ENCODE data around the gene ANAPC1. TPM values are rescaled to one million over a fixed set of nuclear protein-coding genes. Genes with fewer than 3 reads are reported as not detected.
A peak's percentile ranks its signal among the peaks of the same experiment; 100 is the strongest.
"Not testable (repeated sequence)": the region's sequence is repeated elsewhere in the genome, so short reads cannot be mapped to it uniquely, and the experiment has no call there.

The ANAPC1 gene
- total RNA-seq, 4 donors from 2014 or later: 28.9 to 57.1 (median 40.0) TPM

DNA sequence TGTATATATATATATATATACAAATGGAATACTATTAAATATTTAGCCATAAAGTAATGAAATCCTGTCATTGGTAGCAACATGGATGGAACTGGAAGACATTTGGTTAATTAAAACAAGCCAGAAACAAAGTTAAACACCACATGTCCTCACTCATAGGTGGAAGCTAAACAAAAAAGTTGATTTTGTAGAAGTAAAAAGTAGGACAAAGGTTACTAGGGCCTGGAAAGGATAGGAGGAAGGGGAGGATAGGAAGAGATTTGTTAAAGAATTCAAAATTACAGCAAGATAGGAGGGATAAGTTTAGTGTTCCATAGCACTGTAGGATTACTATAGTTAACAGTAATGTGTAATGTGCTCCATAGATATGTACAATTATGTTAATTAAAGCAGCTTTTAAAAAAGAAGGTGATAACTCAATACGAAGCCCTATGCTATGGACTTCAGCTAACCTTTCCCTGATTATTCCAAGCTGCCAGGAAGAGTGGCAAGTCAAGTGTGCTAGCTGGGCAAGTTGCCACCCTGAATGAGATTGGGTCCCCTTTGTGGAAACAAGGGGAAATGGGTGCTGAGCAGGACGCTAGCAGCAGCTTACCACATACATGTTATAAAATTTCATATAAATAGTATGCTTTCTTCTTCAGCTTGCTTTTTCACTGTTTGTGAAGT lies 26.8 kb upstream of the ANAPC1 start:
- no peak overlapping the region for H3K4me3 ChIP-seq
- WGBS, 2 donors (ENCODE audit: low coverage in 1 of 2): 43 to 75% methylated on average over 1 to 2 of the region's 2 CpGs
- no peak for ATAC-seq
- H3K9me3 ChIP-seq: no peaks in the 10 kb centered on the region
- H3K36me3 ChIP-seq: no peaks in the 10 kb centered on the region
- H3K27ac ChIP-seq: peak overlapping the region in 2 of 4 donors; percentile 40 to 72
- peaks cover 0 to 57% (median 4%) of the 10 kb centered on the region in 3 donors for H3K4me1 ChIP-seq
- no peak for TF ChIP-seq EP300 (IDR thresholded peaks at IDR 0.05)
- TF ChIP-seq, protein P1, sequence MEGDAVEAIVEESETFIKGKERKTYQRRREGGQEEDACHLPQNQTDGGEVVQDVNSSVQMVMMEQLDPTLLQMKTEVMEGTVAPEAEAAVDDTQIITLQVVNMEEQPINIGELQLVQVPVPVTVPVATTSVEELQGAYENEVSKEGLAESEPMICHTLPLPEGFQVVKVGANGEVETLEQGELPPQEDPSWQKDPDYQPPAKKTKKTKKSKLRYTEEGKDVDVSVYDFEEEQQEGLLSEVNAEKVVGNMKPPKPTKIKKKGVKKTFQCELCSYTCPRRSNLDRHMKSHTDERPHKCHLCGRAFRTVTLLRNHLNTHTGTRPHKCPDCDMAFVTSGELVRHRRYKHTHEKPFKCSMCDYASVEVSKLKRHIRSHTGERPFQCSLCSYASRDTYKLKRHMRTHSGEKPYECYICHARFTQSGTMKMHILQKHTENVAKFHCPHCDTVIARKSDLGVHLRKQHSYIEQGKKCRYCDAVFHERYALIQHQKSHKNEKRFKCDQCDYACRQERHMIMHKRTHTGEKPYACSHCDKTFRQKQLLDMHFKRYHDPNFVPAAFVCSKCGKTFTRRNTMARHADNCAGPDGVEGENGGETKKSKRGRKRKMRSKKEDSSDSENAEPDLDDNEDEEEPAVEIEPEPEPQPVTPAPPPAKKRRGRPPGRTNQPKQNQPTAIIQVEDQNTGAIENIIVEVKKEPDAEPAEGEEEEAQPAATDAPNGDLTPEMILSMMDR (IDR thresholded peaks at IDR 0.05): no peak
- TF ChIP-seq POLR2A (IDR thresholded peaks at IDR 0.05): no peak
- no peak for TF ChIP-seq POLR2AphosphoS5 (IDR thresholded peaks at IDR 0.05)
- no peaks in the 10 kb centered on the region for H3K27me3 ChIP-seq

DNA sequence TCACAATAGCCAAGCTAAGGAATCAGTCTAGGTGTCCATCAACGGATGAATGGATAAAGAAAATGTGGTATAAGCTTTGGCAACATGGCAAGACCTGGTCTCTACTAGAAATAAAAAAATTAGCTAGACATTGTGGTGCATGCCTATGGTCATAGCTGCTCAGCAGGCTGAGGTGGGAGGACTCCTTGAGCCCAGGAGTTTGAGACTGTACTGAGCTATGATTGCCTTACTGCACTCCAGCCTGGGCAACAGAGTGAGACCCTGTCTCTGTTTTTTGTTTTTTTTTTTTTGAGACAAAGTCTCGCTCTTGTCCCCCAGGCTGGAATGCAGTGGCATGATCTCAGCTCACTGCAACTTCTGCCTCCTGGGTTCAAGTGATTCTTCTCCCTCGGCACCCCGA lies 26.0 kb upstream of the ANAPC1 start:
- Histone ChIP-seq H3K4me1 (peaks cover 0 to 65% (median 4%) of the 10 kb centered on the region in 3 donors), H3K27ac (peak overlapping the region in 1 of 4 donors; percentile 72)
- H3K4me3 ChIP-seq, H3K27me3 ChIP-seq, ATAC-seq, H3K36me3 ChIP-seq, H3K9me3 ChIP-seq: not testable (repeated sequence)
- 91 to 92% methylated on average over 2 to 4 of the region's 4 CpGs for WGBS, 2 donors (ENCODE audit: low coverage in 1 of 2)

DNA sequence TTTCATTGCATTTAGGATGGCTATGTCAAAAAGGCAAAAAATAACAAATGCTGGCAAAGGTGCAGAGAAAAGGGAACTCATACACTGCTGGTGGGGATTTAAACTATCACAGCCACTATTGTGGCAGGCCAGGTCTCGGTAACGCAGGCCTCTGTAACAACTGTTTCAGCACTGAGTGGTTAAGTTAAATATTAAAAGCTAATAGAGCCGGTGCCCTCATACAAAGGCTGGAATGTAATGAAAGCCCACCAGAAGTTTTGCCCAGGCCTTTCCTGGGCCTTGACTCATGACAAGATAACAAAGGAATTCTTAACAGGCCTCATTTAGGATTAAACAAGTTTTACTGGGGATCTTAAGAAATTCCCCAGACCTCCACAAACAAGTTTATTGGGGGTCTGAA lies 25.1 kb upstream of the ANAPC1 start:
- WGBS, 2 donors (ENCODE audit: low coverage in 1 of 2): 78 to 100% methylated on average over 1 to 3 of the region's 3 CpGs
- Histone ChIP-seq H3K4me1 (peaks cover 0 to 74% (median 8%) of the 10 kb centered on the region in 3 donors), H3K9me3 (no peaks in the 10 kb centered on the region), H3K4me3 (no peak overlapping the region), H3K27ac (peak overlapping the region in 3 of 4 donors; percentile 40 to 72 (median 52)), H3K36me3 (no peaks in the 10 kb centered on the region), H3K27me3 (no peaks in the 10 kb centered on the region)
- TF ChIP-seq, protein P1 (IDR thresholded peaks at IDR 0.05): no peak
- no peak for TF ChIP-seq POLR2A (IDR thresholded peaks at IDR 0.05)
- no peak for TF ChIP-seq POLR2AphosphoS5 (IDR thresholded peaks at IDR 0.05)
- no peak for TF ChIP-seq EP300 (IDR thresholded peaks at IDR 0.05)
- ATAC-seq: no peak

DNA sequence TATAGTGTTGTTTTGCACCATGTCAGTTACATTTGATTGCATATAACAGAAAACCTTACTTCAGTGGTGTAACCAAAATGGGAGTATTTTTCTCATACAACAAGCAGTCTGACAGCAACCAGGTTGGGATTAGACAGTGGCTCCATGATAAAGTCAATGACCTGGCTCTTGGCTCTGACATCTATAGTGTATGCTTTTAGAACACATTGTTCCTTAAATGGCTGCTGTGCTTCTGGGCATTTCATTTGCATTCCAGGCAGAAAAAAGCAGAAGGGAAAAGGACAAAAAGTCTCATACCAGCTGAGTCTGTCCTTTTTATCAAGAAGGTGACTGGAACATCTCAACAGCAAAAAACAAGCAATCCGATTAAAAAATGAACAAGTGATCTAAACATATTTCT lies 24.6 kb upstream of the ANAPC1 start:
- H3K36me3 ChIP-seq: no peaks in the 10 kb centered on the region
- peak overlapping the region; percentile 48 to 72 (median 52) for H3K27ac ChIP-seq
- 38 to 42% methylated on average over 1 of the region's 1 CpG for WGBS, 2 donors (ENCODE audit: low coverage in 1 of 2)
- TF ChIP-seq, protein P1 (IDR thresholded peaks at IDR 0.05): no peak
- H3K4me1 ChIP-seq: peaks cover 0 to 79% (median 8%) of the 10 kb centered on the region in 3 donors
- no peaks in the 10 kb centered on the region for H3K27me3 ChIP-seq
- ATAC-seq: peak; percentile 35
- H3K9me3 ChIP-seq: no peaks in the 10 kb centered on the region
- H3K4me3 ChIP-seq: no peak overlapping the region

DNA sequence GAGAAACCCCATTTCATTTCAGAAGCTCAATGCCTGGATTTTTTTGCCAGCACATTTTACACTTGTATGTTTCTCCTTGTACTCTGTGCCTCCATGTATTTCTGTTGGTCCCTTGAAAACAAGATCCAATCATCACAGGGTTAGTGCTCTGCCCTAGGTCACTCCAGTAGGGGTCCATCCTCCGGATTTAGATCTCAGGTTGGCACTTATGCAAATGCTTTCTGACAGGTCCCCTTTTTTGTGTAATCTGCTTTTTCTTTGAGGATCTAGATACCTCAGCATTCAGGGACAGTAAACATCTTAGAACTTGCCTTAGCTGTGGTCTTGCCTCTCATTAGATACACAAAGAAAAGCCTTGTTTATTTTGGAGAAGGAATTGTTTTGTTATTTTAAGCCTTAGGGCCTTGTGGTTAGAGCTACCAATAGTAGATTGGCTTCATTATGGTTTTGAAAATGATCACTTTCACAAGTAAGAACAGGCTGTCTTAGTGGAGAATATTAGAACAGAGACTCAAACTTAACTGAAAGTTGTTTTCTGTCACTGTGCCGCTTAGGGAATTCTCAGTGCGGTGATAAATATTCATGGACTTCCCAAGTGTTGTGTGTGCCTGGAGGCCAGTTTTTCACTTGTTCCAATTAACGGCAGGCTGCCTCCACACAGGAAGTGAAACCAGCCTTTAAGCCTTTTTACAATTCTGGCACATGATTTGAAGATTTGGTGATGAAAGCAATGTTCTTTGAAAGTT lies 22.2 kb upstream of the ANAPC1 start:
- H3K9me3 ChIP-seq: no peaks in the 10 kb centered on the region
- H3K27me3 ChIP-seq: no peaks in the 10 kb centered on the region
- H3K36me3 ChIP-seq: no peaks in the 10 kb centered on the region
- no peak for ATAC-seq
- peak overlapping the region in 1 of 2 donors; percentile 8 for H3K4me3 ChIP-seq
- 6 to 44% methylated on average over 3 to 4 of the region's 4 CpGs for WGBS, 2 donors (ENCODE audit: low coverage in 1 of 2)
- H3K27ac ChIP-seq: peak overlapping the region in 3 of 4 donors; percentile 58 to 72 (median 64)
- peaks cover 0 to 100% (median 6%) of the 10 kb centered on the region in 3 donors for H3K4me1 ChIP-seq
- TF ChIP-seq, protein P1 (IDR thresholded peaks at IDR 0.05): no peak
- TF ChIP-seq POLR2AphosphoS5 (IDR thresholded peaks at IDR 0.05) (peak; percentile 55), EP300 (IDR thresholded peaks at IDR 0.05) (no peak), POLR2A (IDR thresholded peaks at IDR 0.05) (no peak)

DNA sequence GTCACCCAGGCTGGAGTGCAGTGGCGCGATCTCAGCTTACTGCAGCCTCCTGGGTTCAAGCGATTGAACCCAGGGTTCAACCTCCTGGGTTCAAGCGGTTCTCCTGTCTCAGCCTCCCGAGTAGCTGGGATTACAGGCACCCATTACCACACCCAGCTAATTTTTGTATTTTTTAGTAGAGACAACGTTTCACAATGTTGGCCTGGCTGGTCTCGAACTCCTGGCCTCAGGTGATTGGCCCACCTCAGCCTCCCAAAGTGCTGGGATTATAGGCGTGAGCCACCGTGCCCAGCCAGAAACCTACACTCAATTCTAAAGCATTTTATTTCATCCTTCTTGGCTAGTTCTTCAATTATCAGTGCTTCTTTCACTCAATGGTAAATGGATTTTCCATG lies 21.5 kb upstream of the ANAPC1 start:
- peak overlapping the region in 3 of 4 donors; percentile 58 to 72 (median 64) for H3K27ac ChIP-seq
- not testable (repeated sequence) for ATAC-seq, H3K36me3 ChIP-seq, H3K27me3 ChIP-seq, H3K9me3 ChIP-seq
- 64 to 83% methylated on average over 4 to 5 of the region's 9 CpGs for WGBS, 2 donors (ENCODE audit: low coverage in 1 of 2)
- peaks cover 0 to 100% (median 4%) of the 10 kb centered on the region in 3 donors for H3K4me1 ChIP-seq
- H3K4me3 ChIP-seq: peak overlapping the region in 1 of 2 donors; percentile 8

Measured in gastroesophageal sphincter (tissue), 4 donors.